Measurements from ENCODE around the gene CFAP53.

CFAP53 gene

GRCh38 chr18:50287028-50287440 lies 20.7 kb upstream of the CFAP53 start:
- no peak for TF ChIP-seq CTCF (IDR thresholded peaks at IDR 0.05; ENCODE audit: insufficient read depth, missing control alignments)
- no peak for DNase-seq (ENCODE audit: insufficient read length, low spot score)
- no peak for FAIRE-seq

GRCh38 chr18:50286391-50287027 lies 20.2 kb upstream of the CFAP53 start:
- FAIRE-seq (no peak), DNase-seq (ENCODE audit: insufficient read length, low spot score) (no peak)
- no peak for TF ChIP-seq CTCF (IDR thresholded peaks at IDR 0.05; ENCODE audit: insufficient read depth, missing control alignments)

- FAIRE-seq (no peak), DNase-seq (ENCODE audit: insufficient read length, low spot score) (no peak)
- no peak for TF ChIP-seq CTCF (IDR thresholded peaks at IDR 0.05; ENCODE audit: insufficient read depth, missing control alignments)
Measured at GRCh38 chr18:50285631-50286321, 19.5 kb upstream of the CFAP53 start.

- DNase-seq (ENCODE audit: insufficient read length, low spot score): no peak
- FAIRE-seq: no peak
- no peak for TF ChIP-seq CTCF (IDR thresholded peaks at IDR 0.05; ENCODE audit: insufficient read depth, missing control alignments)
Measured at GRCh38 chr18:50285071-50285470, 18.8 kb upstream of the CFAP53 start.

GRCh38 chr18:50284255-50284885 lies 18.1 kb upstream of the CFAP53 start:
- FAIRE-seq: no peak
- TF ChIP-seq CTCF (IDR thresholded peaks at IDR 0.05; ENCODE audit: insufficient read depth, missing control alignments): no peak
- DNase-seq (ENCODE audit: insufficient read length, low spot score): no peak

GRCh38 chr18:50283469-50284209 lies 17.3 kb upstream of the CFAP53 start:
- no peak for FAIRE-seq

More at GRCh38 chr18:50283469-50284209, 17.3 kb upstream of the CFAP53 start:
- TF ChIP-seq CTCF (IDR thresholded peaks at IDR 0.05; ENCODE audit: insufficient read depth, missing control alignments): no peak
- no peak for DNase-seq (ENCODE audit: insufficient read length, low spot score)
